Measurements from ENCODE around the gene ACSM3.

DNA sequence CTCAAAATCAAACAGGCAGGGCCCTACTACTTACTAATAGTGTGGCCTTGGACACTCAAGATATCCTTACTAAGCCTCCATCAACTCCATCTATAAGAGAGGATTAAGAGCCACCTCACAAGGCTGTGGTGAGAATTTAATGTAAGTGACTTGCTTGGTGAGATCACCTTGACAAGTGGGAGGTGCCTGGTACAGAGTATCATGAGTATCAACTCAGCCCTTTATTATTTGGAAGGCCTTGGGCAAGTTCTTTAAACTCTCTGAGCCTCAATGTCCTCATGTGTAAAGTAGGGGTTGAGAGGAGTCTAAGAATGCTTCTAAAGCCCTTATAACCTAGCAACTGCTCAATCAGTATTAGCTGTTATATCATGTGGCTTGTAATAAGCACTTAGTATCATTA, 37.2 kb upstream of the ACSM3 start:
- TF ChIP-seq, protein P1, sequence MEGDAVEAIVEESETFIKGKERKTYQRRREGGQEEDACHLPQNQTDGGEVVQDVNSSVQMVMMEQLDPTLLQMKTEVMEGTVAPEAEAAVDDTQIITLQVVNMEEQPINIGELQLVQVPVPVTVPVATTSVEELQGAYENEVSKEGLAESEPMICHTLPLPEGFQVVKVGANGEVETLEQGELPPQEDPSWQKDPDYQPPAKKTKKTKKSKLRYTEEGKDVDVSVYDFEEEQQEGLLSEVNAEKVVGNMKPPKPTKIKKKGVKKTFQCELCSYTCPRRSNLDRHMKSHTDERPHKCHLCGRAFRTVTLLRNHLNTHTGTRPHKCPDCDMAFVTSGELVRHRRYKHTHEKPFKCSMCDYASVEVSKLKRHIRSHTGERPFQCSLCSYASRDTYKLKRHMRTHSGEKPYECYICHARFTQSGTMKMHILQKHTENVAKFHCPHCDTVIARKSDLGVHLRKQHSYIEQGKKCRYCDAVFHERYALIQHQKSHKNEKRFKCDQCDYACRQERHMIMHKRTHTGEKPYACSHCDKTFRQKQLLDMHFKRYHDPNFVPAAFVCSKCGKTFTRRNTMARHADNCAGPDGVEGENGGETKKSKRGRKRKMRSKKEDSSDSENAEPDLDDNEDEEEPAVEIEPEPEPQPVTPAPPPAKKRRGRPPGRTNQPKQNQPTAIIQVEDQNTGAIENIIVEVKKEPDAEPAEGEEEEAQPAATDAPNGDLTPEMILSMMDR (IDR thresholded peaks at IDR 0.05): no peak
- TF ChIP-seq POLR2A (IDR thresholded peaks at IDR 0.05): no peak

Measured in testis (tissue), 2 donors.